Measurements from ENCODE around the gene AMDHD2.
A peak's percentile ranks its signal among the peaks of the same experiment; 100 is the strongest.
"Not testable (repeated sequence)": the region's sequence is repeated elsewhere in the genome, so short reads cannot be mapped to it uniquely, and the experiment has no call there.

The AMDHD2 gene

DNA sequence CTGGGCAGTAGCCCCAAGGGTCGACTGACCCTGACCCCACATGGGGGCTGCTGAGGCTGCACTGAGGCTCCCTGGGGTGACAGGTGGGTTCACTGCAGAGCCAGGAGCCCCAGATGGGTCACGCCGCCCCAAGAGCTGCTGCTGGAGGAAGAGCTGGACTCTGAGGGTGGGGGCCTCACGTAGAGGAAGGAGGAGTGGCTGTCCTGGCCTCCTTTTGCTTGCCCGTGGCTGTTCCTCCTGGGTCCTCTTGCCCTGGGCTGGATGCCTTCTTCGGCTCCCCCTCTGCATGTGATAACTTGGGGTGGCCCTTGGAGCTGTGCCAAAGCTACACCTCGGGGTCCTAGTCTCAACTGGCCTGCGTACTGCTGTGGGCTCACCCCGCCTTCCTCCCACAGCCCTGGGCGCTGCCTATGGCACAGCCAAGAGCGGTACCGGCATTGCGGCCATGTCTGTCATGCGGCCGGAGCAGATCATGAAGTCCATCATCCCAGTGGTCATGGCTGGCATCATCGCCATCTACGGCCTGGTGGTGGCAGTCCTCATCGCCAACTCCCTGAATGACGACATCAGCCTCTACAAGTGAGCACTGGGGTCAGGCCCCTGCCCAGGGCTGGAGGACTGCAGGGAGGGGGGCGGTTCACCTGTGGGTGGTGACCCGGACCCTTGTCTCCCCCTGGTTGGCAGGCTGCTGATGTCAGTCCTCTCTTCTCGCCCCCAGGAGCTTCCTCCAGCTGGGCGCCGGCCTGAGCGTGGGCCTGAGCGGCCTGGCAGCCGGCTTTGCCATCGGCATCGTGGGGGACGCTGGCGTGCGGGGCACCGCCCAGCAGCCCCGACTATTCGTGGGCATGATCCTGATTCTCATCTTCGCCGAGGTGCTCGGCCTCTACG lies 1.1 kb upstream of the AMDHD2 start:
- DNase-seq = no peak

DNA sequence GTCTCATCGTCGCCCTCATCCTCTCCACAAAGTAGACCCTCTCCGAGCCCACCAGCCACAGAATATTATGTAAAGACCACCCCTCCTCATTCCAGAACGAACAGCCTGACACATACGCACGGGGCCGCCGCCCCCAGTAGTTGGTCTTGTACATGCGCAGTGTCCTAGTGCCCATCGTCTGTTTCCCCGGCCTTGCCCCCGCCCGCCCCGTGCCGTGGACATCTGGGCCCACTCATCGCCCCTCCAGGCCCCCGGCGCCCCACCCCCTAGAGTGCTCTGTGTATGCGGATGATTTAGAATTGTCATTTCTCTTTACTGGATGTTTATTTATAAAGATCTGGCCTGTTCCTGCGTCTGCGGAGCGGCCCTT lies 475 bp upstream of the AMDHD2 start:
- no peak for DNase-seq

DNA sequence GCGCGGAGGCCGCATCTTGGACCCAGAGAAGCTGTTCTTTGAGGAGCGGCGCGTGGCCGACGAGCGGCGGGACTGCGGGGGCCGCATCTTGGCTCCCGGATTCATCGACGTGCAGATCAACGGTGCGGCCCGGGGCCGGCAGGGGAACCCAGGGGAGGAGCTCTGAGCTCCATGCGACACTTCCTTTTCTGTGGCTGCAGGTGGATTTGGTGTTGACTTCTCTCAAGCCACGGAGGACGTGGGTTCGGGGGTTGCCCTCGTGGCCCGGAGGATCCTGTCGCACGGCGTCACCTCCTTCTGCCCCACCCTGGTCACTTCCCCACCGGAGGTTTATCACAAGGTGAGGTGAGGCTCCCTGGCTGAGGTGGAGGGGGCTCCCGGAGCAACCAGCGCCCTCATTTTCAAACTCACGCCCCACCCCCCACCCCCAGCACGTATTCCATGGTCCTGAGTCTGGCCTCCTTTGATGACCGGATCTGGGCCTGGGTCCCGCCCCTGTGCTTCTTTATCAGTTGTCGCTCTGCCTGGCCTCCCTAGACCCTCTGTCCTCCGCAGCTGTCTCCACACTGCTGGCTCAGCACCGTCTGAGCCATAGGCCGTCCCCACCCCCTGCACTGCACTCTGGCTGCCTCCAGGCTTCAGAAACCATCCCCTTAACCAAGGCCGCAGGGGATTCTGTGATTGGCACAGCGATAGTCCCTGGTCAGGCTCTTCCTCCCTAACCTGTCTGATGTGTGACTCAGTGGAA lies 787 bp downstream of the AMDHD2 start:
- DNase-seq = no peak

DNA sequence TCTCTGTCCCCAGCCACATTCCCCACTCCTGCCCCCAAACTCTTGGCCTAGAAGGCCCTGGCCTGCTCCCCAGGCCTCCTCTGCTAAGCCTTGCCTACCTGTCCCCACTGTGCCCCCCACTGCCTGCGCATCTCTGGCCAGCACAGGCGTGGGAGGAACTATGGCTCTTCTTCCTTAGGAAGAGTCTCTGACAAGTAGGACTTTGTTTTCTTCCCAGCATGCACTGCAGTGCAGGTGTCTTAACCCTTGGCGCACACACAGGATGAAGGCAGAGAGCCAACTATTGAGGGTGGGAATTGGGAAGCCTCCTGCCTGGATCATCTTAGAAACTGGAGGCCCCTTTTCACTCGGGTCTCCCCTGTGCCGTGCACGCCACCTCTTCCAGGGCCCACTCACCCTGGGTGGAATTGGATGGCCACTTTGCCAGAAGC lies 3.6 kb downstream of the AMDHD2 start:
- DNase-seq = no peak

DNA sequence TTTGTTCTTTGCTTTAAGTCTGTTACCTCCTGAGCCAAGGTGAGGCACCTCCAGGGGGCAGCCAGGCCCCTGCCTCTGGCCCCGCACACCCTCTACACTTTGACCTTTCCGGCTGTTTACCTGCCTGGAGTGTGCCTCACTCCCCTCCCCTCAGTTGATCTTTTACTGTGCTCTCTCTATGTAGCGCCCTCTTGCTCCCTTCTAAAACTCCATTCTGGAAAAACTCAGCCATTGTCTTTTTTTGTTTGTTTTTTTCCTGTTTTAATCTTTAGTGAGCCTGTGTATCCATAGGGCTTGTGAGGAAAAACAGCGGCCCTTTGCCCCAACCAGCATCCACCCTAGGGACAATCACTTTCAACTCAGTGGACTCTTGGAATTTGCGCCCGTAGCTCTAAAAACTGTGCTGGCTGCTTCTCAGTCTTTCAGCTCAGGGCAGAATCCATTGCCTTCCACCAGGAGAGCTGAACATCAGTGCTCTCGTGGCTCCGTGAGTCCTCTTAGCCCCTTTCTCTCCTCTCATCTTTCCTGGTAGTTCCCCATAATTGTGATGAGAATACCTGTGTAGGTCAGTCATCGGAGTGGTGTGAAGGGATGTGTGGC lies 4.3 kb downstream of the AMDHD2 start:
- no peak for DNase-seq

DNA sequence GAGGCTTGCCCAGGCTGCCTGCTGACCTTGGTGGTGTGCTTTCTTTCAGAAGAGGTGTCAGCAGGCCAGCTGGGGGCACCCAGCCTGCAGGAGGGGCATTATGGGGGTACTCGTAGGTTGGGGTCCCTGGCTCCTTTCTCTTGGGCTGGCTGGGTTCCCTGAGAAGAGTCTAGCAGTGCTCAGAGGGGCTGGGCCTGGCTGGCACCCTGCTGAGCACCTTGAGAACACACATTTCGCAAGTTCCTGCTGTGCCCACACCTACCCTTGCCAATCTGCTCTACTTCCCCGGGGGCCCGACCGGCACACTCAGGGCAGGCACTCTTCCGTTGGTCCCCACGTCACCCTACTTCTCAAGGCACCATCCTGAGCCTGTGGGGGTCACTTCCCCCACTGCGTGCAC lies 6.0 kb downstream of the AMDHD2 start:
- DNase-seq = no peak

DNA sequence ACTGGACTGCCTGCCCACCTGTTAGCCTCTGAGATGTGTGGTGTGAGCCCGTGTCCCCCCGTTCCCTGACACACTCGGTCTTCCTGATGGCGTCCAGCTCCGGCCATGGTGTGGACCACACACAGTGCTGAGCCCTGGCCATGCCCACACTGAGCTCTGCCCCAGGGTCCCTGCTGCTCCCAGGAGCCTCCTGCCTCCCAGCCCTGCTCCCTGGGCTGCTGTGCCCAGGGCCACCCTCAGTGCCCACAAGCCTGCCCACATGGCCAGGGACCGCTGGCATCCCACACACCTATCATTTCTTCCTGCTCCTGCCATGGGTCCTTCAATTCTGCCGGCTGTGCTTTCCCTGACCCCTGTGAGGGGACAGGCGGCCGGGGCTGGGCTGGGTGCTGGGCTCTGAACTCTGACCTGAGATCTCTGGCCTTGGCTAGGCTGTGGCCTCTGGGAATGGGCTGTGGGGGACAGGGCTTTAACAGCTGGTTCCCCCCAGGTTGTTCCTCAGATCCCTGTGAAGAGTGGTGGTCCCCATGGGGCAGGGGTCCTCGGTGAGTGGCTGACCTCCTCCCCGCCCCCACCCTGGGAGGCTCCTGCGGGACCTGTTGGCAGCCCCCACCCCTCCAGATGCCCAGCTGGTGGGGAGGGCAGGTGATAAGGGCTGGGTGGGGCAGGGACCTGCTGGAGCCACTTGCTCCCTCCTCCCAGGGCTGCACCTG lies 7.1 kb downstream of the AMDHD2 start:
- DNase-seq = no peak

DNA sequence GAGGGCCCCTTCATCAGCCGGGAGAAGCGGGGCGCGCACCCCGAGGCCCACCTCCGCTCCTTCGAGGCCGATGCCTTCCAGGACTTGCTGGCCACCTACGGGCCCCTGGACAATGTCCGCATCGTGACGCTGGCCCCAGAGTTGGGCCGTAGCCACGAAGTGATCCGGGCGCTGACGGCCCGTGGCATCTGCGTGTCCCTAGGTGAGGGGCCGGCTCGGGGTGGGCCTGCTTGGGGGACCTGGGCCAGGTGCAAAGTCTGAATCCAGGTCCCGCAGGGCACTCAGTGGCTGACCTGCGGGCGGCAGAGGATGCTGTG lies 7.6 kb downstream of the AMDHD2 start:
- DNase-seq = no peak

DNA sequence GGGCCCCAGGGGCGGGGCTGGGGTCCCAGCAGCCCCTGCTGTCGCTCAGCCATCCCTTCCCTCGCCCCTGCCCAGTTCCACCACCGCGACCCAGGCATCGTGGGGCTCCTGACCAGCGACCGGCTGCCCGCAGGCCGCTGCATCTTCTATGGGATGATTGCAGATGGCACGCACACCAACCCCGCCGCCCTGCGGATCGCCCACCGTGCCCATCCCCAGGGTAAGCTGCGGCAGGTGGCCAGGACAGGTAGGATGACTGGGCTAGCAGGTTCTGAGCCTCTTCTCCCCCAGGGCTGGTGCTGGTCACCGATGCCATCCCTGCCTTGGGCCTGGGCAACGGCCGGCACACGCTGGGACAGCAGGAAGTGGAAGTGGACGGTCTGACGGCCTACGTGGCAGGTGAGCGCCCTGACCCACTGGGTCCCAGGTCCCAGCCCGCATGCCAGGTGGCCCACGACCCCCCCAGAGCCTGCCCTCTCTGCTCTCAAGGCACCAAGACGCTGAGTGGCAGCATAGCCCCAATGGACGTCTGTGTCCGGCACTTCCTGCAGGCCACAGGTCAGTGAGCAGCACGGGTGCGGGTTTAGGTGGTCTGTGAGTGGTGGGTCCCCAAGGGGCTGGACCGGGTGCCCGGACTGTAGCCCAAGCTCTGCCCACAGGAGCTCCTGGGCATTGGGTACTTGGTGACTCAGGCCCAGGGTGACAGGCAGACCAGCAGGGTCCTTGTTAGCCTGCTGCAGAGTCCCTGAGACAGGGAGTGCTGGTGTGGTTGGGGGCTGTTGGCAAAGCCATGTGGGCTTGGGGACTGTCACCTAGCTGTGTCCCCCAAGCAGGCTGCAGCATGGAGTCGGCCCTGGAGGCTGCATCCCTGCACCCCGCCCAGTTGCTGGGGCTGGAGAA lies 8.2 kb downstream of the AMDHD2 start:
- DNase-seq = no peak

DNA sequence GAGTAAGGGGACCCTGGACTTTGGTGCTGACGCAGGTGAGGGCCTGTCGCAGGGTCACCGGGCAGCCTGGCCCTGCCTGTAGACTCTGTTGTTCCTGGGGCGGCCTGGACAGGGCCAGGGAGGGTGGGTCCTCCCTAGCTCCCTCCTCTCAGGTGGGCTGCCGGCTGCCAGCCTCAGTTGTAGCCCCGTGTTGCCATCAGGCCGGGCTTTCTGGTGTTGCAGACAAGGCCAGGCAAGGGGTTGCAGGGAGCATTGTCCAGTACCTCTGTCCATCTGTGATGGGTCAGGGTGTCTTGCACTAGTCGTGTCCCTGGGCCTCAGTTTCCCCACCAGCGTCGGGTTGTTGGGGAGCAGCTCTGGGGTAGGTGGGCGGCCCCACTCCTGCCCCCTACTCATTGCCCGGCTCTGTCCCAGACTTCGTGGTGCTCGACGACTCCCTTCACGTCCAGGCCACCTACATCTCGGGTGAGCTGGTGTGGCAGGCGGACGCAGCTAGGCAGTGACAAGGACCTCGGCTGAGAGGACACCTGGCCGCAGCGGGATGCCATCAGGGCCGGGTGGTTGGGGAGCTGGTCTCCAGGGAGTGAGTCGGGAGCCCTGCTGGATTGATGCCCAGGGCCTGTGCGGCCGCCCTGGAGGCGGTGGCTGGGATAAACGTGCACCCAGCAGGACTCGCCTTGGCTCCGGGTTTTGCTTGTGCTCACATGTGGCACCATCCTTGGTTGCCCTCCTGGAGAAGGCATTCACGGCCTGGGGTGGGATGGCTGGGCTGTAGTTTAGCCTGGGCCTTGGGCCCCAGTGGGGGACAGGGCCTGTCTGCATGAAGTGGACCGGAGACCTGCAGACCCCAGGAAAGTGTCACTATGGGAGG lies 9.1 kb downstream of the AMDHD2 start:
- no peak for DNase-seq

DNA sequence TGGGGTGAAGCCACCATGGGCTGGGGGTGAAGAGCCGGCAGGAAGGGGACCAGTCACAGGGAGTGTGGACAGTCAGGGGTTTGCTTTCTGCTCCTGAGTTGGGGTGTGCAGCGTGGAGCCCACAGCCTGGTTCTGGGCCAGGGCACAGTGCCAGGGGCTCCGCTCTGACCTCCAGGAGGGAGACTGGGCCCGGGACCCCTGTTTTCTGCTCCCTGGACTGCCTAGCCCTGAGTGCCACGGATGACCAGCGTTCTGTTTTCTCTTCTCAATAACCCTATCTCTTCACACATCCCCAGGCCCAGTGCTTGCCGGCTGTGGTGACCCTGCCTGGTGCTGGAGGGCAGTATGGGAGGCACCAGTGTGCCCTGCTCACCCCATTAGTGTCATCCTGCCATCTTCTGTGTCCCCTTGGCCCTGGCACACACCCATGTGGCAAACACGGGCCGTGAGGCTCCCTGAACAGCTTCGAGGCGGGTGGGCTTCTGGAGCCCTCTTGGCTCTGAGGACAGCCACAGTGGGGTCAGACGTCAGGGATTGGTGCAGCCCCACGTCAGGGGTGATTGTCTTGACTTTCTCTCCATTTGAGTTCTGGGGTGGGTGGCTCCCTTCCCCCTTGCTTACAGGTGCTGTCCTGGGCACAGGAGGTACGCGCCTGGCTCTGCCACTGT lies 9.9 kb downstream of the AMDHD2 start:
- DNase-seq = no peak

DNA sequence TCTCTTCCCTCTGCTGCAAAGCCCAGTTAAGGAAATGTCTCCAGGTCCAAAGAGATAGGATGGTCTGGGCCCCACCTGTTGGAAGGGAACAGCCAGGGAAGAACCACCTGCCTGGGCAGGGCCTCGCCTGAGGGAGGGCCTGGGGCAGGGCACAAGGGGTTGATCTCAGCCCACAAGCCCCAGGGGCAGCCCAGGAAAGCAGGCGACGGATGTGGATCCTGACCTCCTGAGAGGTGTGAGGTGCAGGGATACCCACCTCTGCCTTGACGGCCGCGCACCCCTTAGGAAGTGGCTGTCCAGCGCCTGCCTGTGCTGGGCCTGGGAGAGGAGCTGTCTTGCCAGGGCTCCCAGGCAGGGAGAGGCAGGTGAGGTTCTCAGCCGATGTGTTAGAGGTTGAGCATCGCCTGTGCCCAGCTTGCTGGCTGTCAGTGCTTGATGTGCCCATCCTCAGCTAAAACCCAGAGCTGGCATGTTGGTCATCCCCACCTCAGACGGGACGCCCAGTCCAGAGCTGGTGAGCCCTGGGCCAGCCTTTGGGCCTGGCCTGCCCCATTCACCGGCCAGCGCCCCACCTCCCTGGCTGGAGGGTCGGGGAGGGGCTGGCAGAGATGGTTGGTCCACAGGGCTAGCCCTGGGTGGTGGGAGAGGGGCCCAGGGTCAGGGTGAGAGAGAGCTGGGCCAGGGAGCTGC lies 10.6 kb downstream of the AMDHD2 start:
- DNase-seq = no peak

DNA sequence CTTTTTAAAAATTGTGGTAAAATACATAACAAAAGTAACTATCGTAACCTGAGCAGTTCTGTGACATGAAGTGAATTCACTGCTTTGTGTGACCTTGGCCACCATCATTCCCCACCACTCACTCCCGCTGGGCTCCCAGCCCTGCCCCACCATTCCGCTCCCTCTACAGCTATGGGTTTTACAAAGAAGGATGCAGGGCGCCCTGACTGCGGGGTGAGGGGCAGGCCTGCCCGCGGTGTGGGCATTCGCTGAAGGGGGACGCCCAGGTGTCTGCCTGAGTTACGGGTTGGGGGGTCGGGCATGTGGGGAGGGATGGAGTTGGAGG lies 11.2 kb downstream of the AMDHD2 start, which contains the start of gene CEMP1:
TSS of gene CEMP1 (minus strand) at position 38 of the 325 bp plus-strand sequence. CDS start 335 bp downstream, outside the sequence.
- no peak for DNase-seq

DNA sequence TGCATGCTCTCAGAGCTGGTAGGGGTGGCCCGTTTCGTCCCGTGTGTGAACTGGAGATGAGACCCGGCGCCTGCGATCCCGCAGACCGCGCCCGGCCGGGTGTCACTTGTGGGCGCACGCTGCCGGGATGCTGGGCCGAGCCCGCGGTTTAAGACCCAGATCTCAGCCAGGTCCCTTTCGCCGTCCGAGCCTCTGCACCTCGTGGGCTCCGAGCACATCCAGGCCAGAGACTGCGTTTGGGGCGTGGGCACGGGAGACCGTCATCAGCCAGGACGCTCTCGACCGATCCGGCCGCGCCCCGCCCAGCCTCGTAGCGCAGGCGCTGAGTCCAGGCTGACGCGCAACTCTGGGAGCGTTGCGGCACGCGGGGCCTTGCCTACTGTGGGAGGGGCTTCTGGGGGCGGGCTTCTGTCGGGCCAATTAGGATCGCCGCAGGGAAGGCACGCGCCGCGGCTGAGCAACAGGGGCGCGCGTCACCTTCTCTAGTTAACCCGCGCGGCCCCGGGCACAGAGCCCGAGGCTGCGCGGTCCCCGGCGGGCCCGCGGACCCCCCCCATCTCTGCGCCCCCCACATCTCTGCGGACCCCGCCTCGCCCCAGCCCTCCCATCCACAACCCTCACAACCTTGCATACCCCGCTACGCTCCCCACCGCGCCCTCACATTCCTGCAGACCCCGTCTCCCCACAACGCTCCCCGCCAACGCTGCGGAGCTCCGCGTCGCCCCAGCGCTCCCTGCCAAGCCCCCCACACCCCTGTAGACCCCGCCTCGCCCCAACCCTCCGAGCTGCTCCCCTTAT lies 11.7 kb downstream of the AMDHD2 start:
- DNase-seq = peak; percentile 93

DNA sequence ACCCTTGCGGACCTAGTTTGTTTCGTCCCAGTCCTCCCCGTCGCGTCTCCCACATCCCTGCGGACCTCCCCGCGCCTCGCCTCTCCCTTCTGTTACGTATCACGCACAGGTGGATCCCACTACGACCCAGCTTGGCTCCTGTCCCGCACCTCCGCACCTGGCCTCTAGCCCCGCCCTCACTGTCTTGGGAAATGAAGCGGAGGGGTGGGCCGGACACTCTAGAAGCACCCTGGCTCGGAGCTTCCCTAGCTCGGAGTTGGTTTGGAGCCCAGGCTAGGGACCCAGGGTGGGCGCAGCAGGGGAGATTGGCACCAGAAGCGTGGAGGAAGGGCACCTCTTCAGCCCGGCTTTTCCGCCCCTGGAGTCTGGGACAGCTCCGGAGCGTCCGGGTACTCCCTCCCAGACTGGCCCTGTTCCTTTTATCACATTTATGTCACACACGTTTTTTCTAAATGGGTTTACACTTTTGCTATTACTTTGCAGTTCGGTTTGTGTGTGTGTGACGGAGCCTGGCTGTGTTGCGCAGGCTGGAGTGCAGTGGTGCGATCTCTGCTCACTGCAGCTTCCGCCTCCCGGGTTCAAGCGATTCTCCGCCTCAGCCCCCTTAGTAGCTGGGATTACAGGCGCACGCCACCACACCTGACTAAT lies 12.4 kb downstream of the AMDHD2 start:
- DNase-seq = peak; percentile 74

DNA sequence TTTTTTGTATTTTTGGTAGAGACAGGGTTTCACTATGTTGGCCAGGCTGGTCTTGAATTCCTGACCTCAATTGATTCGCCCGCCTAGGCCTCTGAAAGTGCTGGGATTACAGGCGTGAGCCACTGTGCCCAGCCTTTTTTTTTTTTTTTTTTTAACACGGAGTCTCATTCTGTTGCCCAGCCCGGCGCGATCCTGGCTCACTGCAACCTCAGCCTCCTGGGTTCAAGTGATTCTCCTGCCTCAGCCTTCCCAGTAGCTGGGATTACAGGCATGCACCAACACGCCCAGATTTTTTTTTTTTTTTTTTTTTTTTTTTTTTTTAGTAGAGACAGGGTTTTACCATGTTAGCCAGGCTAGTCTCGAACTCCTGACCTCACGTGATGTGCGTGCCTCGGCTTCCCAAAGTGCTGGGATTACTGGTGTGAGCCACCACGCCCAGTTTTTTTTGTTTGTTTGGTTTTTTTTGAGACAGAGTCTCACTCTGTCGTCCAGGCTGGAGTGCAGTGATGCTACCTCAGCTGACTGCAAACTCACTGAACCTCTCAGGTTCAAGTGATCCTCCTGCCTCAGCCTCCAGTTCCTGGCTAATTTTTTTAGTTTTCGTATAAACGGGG lies 13.1 kb downstream of the AMDHD2 start:
- peak; percentile 43 for DNase-seq

DNA sequence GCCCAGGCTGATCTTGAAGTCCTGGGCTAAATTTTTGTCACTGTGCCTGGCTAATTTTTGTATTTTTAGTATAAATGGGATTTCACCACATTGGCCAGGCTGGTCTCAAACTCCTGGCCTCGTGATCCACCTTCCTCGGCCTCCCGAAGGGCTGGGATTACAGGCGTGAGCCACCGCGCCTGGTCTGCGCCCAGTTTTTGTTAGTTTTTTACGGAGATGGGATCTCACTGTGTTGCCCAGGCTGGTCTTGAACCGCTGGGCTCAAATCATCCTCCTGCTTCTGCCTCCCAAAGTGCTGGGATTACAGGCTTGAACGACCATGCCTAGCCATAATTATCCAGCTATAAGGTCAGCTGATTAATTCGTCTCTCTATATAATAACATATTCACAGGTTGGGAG lies 13.7 kb downstream of the AMDHD2 start:
- DNase-seq = no peak

DNA sequence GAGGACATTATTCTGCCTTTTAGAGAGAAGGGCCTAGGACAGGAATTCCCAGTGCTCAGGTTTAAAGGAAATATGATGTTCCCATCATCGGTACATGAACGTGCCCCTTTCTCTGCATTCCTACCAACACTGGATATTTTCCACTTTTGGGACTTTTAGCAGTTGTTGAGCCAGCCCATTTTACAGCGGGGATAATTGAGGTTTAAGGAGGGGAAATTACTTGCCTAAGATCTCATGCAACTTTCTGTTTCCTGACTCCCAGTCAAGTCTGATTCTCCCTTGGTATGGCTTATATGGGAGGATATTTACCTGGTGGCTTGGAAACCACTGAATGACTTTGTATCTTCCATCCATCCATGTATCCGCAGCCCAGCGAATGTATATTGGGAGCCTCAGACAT lies 14.2 kb downstream of the AMDHD2 start:
- not testable (repeated sequence) for DNase-seq

Measured in NCI-H2171 treated with DMSO at 0.1 percent for 48 hours (cell line).